GM12874 (cell line): ENCODE results near the gene MT1HL1.

Experiments
- CTCF ChIP-seq: IDR thresholded peaks from 2 replicates; pipeline ENCODE4 v1.5.1; 2011; ENCODE audit warnings: low read depth, mild to moderate bottlenecking, control low read depth, low read length, moderate library complexity; ENCODE audit not compliant: insufficient read depth

The MT1HL1 gene

GRCh38 chr1:237005674-237006073 lies 1.4 kb upstream of the MT1HL1 start:
- no peak for TF ChIP-seq CTCF

- TF ChIP-seq CTCF = no peak
These were observed 725 bp downstream of the MT1HL1 start for GRCh38 chr1:237003516-237003915.

- no peak for TF ChIP-seq CTCF
These were observed 4.0 kb downstream of the MT1HL1 start for GRCh38 chr1:237000191-237000590.

- no peak for TF ChIP-seq CTCF
These were observed 5.7 kb downstream of the MT1HL1 start for GRCh38 chr1:236998546-236998945.

- TF ChIP-seq CTCF = no peak
These were observed 6.4 kb downstream of the MT1HL1 start for GRCh38 chr1:236997882-236998281.

- TF ChIP-seq CTCF = no peak
These were observed 6.9 kb downstream of the MT1HL1 start for GRCh38 chr1:236997361-236997760.

- no peak for TF ChIP-seq CTCF
These were observed 9.8 kb downstream of the MT1HL1 start for GRCh38 chr1:236994450-236994849.

GRCh38 chr1:236992449-236992848 lies 11.8 kb downstream of the MT1HL1 start:
- TF ChIP-seq CTCF = no peak
